NCI-H1048 (cell line): ENCODE measurements around the gene NUDCD3.
A peak's percentile ranks its signal among the peaks of the same experiment; 100 is the strongest.

ENCODE experiments used
- DNase-seq: peaks from one replicate; lab custom pipeline; 2025; lab: John Stamatoyannopoulos, UW

The NUDCD3 gene

DNA sequence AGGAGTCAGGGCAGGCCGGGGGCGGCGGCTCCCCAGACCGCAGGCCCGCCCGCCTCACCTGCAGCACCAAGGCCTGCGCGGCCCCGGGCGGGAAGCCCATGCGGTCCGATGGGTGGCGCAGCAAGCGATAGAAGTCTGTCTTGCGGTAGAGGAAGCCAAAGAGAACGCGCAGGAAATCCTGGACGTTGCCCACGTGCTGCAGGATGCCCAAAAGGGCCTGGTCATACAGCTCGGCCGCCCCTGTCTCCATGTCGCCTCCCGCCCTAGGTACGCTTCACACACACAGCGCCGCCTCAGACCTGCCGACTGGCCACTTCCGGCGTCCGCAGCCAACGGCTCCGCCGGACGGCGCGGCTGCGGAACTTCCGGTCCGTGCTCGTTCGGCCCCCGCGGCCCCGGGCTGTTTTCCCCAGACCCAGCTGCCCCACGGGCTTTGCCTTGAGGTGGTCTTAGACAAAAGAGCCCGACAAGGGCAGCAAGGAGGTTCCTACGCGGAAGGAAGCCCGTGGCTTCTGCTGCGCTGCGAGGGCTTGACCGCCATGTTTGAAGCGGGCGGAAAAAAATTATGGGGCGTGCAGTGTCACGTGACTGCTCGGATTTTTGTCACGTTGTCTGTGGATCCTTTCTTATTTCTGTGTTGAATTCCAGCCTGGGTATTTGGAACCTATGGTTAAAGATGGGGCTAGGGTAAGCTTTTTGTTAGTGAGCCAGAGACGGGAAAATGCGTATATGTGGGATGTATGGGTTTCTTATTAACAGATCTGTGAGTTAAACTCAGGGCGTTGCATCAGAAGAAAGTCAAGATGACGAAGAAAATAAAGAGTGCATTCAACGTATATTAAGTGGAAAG, at the start of gene NUDCD3:
TSS of gene NUDCD3 (minus strand) at position 308 of the 850 bp plus-strand sequence. CDS start at position 250, 58 bp downstream.
- peak; percentile 72 for DNase-seq

DNA sequence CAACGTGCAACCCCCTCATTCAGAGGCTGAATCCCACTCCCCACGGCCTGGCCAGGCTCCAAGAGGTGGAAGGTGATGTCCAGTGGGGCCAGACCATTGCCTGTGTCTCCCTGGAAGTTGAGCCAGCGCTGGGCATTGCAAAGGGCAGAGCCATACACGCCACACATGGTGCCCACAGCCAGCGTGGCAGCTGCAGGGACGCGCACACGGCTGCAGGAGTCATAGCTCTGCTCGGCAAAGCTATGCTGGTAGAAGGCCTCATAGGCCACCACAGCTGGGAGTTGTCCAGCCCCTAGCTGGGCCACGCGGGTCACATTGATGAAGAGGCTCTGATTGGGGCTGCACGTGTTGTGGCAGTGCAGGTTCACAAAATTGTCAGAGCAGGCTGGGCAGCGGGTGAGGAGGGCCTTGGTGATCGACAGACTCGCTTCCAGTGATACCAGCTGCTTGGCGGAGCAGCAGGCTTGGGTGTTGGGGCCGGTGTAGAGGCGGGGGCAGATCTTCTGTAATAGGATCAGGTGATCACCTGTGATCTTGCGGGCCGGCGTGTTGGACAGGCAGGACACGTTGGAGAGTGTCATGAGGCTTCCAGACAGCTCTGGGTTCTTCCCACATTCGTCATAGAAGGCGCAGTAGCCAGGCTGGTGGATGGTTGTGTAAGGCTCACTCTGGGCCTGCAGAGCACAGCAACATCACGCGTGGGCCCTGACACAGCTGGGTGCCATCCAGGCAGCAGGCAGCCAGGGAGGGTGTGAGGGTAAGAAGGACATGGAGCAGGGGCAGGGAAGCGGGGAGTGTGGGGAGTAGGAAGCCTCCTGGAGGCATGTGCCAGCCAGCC, 49.4 kb upstream of the NUDCD3 start:
- no peak for DNase-seq

DNA sequence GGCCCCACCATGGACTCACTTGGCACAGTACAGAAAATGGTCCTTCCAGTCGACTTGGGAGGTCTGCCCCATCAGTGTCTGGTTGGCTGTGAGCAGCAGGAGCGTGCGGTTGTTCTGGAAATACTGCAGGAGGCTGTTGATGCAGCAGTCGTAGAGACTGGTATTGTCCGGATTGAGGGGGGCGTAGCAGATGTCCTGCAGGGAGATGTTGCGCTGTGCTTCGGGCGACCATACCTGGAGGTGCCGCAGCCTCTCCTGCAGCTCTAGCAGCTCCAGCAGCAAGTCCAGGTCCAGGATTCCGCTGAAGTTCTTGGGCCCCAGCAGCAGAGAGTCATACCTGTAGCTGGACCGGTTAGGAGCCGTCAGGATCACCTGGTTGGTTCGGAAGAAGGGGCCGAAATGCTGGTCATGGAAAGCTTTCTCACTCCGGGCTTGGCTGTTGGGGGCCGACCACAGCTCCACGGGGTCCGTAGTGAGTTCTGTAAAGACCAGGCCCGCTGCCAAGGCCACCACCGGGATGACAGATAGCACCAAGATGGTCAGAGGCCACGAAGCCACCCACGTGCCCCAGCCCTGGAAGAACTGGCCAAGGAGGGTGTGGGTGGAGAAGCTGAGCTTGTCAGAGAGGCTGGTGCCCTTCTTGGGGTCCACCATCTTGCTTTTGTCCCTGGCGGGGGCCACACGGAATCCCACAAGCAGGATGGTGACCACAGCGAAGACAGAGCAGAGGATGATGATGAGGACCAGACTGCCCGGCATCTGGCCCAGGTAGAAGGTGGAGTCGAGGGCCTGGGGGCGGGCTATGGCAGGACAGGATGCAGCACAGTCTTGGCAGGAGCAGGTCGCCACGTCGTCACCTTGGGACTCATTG, 48.6 kb upstream of the NUDCD3 start:
- no peak for DNase-seq

DNA sequence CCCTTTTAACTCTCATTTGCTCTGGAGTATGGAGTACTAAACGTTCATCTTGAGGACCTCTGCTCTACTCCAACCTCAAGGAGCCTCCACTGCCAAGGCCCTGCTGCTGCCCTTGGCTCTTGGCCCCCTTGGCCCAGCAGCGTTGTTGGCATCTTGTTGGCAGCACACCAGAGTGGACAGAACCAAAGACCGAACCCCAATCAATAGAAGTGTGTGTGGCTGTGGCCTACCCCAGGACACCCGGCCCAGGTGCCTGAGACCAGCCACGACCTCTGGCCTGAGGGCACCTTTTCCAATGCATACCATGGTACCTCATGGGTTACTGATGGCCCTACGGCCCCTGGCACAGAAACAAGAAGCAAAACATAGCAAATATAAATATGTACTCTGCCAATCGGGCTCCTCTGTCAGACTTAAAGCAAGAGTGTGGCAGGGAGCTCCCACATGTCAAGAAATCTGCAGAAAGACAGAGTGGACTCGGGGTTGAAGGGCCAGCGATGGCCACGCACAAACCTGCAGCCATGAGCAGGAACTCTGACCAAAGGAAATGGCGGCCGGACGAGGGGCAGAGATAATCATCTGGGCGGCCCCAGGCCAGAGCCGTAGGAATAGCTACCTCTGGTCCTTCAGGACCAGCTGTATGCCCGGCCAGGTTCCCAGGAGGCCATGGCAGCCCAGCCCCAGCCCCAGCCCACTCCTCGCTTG, 47.8 kb upstream of the NUDCD3 start:
- DNase-seq: no peak

DNA sequence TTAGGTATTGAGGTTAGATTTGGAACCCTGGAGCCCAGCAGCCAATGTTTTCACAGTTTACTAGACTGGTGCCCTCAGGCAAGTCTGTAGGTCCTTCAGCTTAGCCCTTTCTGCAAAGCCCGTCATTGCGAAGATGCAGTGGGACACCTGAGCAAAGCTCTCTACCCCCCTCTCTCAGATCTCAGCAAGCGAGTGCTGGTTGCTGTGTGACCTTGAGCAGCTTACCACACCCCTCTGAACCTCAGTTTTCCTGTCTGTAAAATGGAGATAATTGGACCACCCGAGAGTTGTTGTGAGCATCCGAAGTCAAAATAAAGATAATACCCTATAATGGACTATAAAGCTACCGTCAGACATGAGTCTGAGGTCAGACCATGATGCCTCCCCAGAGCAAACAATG, 47.0 kb upstream of the NUDCD3 start:
- DNase-seq: no peak

DNA sequence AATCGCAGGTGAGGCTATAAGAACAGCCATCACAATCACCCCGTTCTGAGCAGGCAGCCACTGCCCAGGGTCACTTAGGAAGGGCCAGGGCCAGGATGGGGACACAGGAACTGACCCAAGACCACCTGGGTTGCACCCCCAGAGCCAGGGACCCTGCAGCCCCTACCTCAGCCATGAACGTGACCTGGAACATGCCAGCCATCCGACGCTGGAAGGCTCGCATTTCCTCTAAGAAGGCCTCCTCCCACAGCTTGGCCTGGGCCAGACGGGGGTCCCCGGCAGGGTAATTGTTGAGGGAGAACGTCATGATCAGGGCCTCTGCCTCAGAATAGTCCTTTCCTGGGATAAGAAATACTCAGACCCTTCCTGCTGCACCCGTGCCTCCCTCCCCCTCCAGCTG, 45.6 kb upstream of the NUDCD3 start:
- DNase-seq: no peak

DNA sequence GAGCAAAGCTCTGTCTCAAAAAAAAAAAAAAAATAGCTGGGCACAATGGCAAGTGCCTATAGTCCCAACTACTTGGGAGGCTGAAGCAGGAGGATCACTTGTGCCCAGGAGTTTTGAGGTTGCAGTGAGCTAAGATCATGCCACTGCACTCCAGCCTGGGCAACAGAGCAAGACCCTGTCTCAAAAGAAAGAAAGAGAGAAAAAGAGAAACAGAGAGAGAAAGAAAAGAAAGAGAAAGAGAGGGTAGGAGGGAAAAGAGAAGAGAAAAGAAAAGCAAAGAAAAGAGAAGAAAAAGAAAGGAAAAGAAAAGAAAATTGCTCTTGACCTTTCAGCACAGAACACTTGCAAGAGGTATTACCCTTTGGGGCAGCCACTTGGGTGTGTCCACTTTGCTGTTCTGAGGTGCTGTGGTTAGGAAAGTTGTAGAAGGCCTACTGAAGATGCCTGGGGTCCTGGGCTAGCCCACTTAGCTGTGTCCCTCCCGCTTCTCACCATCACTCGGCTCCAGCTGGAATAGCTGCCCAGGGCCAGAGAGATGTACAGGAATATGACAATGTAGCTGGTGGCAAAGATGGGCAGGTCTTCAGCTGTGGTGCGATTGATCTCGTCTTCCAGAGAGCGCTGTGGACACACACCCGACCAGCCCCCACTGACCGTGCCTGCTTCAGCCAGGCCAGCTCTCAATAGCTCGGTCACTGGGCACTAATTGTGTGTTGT, 45.0 kb upstream of the NUDCD3 start:
- no peak for DNase-seq

DNA sequence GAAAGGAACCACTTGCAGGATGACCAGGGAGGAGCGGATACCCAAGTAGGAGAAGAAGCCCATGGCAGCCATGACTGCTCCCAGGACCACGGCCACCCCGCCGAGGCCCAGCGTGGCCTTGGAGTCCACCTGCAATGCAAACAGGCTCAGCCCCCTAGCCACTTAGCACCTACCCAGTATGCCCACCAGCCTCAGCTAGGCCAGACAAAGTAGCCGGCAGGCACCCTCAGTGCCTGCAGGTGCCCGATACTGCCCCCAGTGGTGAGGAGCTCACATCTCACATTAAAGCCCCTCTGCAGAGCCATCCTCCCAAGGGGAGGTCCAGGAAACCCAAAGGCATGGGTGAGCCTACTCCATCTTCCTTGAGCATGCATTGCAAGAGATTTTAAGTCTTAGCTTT, 44.0 kb upstream of the NUDCD3 start:
- peak; percentile 7 for DNase-seq

DNA sequence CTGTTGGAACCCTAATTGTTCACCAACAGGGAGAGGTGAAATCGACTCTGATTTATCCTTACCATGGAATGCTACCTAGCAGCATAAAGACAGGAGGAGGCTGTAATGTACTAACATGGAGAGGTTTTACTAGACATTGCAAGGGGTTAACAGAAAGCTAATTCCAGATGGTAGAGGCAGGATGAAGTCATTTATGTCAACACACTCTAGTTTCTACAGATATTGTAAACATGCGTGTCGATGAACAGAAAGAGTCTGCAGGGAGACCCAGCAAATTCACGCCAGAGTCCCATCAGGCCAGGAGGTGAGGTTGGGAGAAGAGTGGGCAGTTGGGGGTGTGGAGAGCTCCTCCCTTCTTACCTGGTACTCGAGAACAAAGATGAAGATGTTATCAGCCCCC, 43.6 kb upstream of the NUDCD3 start:
- no peak for DNase-seq

DNA sequence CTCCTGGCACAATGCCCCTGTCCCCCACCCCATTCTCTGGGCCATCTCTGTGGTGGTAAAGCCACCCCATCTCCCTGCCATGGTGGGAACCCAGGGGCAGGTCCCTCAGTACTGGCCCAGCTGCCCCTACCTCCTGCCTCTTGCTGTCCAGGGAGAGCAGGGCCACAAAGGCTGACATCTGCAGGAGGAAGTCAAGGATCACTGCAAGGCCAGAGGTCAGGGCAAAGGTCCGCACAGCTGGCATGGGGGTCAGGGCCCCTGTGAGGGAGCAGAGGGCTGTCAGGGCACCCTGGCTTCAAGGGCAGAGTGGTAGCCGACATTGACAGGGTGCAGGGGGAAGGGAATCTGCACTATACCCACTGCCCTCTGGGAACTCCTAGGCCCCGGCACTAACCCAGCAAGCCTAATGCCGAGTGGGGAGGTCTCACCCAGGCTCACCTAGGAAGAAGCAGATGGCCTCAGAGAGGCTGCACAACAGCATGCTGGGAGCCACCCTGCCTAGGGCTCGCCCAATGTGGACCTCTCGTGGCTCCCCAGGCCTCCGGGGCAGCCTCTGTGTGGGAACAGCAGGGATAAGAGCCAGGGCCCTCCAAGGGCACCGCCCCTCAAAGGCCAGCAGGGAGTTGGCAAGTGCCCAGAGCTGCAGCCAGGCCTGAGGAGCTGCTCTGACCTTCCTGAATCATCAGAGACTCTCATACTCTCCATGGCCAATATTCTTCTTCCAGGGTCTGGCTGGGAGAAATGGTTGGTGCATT, 43.0 kb upstream of the NUDCD3 start:
- no peak for DNase-seq

DNA sequence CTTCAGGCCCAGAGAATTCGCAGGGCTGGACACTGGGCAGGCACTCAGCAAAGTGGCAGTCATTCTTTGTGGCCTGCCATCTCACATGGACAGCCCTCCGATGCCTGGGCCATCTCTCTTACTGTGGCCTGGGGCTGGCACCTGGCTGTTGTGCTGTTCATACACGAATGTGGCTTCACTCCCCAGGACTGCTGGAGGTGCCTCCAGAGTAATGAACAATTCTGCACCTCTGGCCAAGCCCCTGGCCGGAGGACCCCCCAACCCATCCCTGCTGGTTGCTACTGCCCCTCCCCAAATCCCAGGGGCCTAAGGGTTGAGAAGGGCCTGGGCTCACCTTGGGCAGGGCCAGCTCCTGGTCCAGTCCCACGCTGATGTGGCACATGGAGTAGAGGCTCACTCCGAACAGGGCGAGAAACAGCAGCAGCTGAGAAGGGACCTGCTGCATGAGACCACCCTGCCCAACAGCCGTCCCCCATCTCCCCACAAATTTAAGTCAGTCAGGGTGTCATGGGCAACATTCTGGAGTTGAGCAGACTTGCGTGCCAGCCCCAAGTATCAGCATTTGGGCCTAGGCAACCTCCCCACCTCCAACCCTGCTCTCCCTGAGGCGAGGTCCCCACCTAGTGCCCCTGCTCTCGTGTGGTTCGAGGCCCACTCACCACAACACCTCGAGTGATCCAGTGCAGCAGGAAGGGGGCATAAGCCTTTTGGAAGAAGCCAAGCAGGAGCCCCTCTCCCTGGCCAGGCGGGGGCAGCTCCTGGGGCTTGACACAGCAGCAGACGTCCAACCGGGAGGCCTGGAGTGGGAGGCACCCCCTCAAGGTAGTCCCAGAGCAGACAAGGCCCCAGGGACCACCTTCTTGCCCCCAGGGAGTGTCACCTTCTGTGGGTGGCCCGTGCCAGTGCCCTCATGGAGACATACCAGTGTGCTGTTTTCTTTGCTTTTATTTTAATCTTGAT, 41.2 kb upstream of the NUDCD3 start:
- no peak for DNase-seq

DNA sequence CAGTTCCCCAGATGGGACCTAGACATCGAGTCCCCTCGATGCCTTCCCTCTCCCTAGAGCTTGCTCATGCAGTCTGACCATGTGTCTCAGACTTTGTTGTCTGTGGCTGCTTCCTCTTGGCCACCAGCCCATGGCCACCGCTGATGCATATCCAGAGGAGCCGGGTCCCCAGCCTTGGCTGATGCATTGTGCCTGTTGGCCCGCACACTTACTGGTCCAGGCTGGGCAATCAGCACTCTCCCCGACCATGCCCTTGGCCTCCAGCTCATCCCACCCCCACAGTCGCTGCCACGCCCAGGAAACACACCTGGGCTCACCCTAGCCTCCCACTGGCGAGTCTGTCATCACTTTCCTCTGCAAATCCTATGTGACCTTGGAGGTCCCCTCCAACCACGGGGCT, 40.5 kb upstream of the NUDCD3 start:
- no peak for DNase-seq

DNA sequence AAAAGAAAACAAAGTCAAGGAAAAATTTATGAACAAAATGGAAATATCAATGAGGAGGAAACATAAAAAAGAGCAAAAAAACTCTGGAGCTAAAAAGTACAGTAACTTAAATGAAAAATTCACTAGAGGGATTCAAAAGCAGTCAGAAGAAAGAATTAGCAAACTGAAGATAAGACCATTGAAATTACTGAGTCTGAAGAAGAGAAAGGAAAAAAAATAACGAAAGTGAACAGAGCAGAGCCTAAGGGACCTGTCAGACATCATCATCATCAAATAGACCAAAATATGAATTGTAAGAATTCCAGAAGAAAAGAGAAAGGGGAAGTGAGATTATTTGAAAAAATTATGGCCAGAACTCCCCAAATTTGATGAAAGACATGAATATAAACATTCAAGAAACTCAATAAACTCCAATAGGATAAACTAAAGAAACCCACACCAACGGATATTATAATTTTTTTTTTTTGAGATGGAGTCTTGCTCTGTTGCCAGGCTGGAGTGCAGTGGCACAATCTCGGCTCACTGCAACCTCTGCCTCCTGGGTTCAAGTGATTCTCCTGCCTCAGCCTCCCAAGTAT, 34.4 kb upstream of the NUDCD3 start:
- no peak for DNase-seq

DNA sequence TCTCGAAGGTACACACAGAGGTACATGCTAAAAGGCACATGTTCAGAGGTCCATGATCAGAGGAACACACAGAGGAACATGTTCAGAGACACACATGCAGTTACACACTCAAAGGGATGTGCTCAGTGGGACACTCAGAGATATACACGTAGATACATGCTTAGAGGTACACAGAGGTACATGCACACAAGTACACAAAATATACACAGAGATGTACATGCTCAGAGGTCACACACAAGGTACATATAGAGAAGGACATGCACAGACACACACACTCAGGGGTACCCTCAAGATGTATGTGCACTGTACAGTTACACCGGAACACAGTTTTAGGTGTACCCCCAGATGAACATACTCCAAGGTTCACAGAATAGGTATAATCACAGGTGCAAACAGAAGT, 31.9 kb upstream of the NUDCD3 start:
- DNase-seq: no peak

DNA sequence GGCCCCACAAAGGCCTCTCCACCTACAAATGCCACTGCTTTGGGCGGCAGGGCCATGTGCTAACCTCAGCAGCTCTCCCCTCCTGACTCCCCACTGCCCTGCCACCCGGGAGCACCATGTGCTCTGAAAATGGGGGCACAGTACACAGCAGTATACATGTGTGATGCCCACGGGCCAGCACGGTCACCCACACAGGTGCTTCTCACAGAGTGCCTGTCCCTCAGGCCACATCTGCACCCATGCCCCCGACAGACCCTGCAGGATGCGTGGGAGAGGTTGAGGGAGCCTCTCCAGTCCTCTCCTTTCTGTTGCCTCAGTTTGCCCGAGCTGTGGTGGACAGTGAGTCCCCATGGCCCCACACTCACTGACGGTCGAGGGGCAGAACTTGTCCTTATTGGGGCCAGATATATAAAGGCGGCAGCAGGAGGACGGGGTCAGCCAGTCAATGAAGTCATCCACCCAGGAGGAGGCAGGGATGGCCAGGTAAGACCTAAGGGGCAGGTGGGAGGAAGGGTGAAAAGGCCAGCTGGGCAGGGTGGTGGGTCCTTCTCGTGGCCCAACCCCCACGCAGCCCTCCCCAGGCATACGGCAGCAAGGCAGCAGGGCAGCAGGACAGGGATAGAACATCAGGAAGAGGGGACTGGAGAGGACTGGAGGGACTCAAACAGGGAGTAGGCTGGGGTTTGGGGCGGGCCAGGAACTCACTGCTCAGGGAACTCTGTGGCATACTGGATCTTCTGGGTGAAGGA, 31.1 kb upstream of the NUDCD3 start:
- no peak for DNase-seq

DNA sequence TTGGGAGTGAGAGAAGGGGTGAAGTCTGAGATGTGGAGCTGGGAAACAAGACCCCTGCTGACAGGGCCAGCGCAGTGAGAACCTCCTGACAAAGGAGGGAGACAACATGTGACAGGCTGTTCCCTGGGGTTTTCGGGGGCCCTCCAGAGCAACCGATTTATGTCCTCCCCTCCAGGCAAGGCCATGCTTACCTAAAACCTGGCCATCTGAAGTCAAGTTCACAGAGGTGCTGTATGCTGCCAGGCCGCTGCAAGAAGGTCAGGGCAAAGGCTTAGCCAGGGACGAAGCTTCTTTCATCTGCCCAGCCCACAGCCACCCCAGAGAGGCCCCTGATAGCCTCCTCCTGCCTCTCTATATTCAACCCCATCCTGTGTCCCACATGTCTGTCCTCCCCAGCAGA, 30.1 kb upstream of the NUDCD3 start:
- no peak for DNase-seq

DNA sequence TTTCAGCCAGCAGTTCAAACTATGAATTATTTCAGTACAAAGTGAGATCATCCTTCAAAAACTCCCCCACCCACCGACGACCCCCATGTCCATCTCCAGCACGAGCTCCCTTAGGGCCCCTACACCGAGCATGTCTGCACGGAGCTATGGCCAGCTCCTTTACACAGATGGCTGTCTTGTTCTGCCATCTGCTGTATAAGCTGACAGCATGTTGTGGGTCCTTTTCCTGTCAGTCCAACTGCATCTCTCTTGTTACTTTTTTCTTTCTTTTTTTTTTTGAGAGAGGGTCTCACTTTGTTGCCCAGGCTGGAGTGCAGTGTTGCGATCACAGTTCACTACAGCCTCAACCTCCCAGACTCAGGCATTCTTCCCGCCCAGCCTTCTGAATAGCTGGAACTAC, 29.1 kb upstream of the NUDCD3 start:
- DNase-seq: no peak

DNA sequence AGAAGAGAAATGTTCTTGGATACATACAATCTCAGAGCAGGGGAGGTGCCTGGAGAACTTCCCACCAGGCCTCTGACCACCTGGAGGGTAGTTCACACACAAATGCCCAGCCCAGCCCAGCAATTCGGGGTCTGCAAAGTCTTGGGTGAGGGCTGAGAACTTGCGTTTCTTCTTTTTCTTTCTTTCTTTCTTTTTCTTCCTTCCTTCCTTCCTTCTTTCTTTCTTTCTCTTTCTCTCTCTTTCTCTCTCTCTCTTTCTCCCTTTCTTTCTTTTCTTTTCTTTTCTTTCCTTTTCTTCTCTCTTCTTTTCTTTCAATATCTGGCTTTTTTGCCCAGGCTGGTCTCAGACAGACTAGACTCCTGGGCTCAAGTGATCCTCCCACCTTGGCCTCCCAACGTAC, 28.3 kb upstream of the NUDCD3 start:
- no peak for DNase-seq
